H9 (cell line): Measurements from ENCODE around the gene FERMT1. TPM values are rescaled to one million over a fixed set of nuclear protein-coding genes. Genes with fewer than 3 reads are reported as not detected.

Experiments
- DNase-seq: peaks from one replicate; pipeline ENCODE4 v3.0.0-alpha.2; 2017
- H2AFZ ChIP-seq: one replicate; pipeline ENCODE4 v1.6.1; 2013; ENCODE audit warnings: mild to moderate bottlenecking, low read length, control low read depth, moderate library complexity
- H2AK5ac ChIP-seq: 2 replicates; pipeline ENCODE4 v1.6.1; 2013; ENCODE audit warnings: low read length, control low read depth, mixed read lengths; ENCODE audit not compliant: insufficient read length
- H2BK120ac ChIP-seq: one replicate; pipeline ENCODE4 v1.6.1; 2013; ENCODE audit warnings: low read depth, mild to moderate bottlenecking, low read length, control low read depth, inconsistent platforms; ENCODE audit not compliant: poor library complexity, severe bottlenecking
- H2BK12ac ChIP-seq: 2 replicates; pipeline ENCODE4 v1.6.1; 2013; ENCODE audit warnings: low read length, control low read depth, mixed read lengths, low read depth; ENCODE audit not compliant: insufficient read length
- H2BK15ac ChIP-seq: 2 replicates; pipeline ENCODE4 v1.6.1; 2013; ENCODE audit warnings: low read depth, low read length, control low read depth
- H2BK20ac ChIP-seq: one replicate; pipeline ENCODE4 v1.6.1; 2013; ENCODE audit warnings: low read depth, mild to moderate bottlenecking, low read length, control low read depth, inconsistent platforms; ENCODE audit not compliant: poor library complexity, severe bottlenecking
- H2BK5ac ChIP-seq: 2 replicates; pipeline ENCODE4 v1.6.1; 2013; ENCODE audit warnings: low read length, control low read depth, mixed read lengths; ENCODE audit not compliant: insufficient read length
- H3K14ac ChIP-seq: 2 replicates; pipeline ENCODE4 v1.6.1; 2013; ENCODE audit warnings: low read length, control low read depth; ENCODE audit not compliant: insufficient read depth
- H3K18ac ChIP-seq: 2 replicates; pipeline ENCODE4 v1.6.1; 2013; ENCODE audit warnings: low read depth, mild to moderate bottlenecking, mixed read lengths, low read length, control low read depth; ENCODE audit not compliant: insufficient read length
- H3K23ac ChIP-seq: 2 replicates; pipeline ENCODE4 v1.6.1; 2013; ENCODE audit warnings: low read length, control low read depth, mixed read lengths, low read depth; ENCODE audit not compliant: insufficient read length
- H3K23me2 ChIP-seq: 2 replicates; pipeline ENCODE4 v1.6.1; 2013; ENCODE audit warnings: low read depth, mild to moderate bottlenecking, mixed read lengths, low read length, control low read depth; ENCODE audit not compliant: insufficient read length, poor library complexity, severe bottlenecking
- H3K27ac ChIP-seq: 2 replicates; pipeline ENCODE4 v1.5.1; 2013; ENCODE audit warnings: low read length, control low read depth, mixed read lengths, low read depth; ENCODE audit not compliant: insufficient read length
- H3K27me3 ChIP-seq: 2 replicates; pipeline ENCODE4 v1.6.1; 2013; ENCODE audit warnings: low read length, control low read depth, inconsistent platforms; ENCODE audit not compliant: insufficient read depth
- H3K4ac ChIP-seq: 2 replicates; pipeline ENCODE4 v1.6.1; 2013; ENCODE audit warnings: low read depth, mild to moderate bottlenecking, control low read depth, inconsistent platforms, low read length, moderate library complexity
- H3K4me1 ChIP-seq: 2 replicates; pipeline ENCODE4 v1.6.1; 2013; ENCODE audit warnings: low read length, control low read depth, inconsistent platforms; ENCODE audit not compliant: insufficient read depth
- H3K4me2 ChIP-seq: 2 replicates; pipeline ENCODE4 v1.6.1; 2013; ENCODE audit warnings: low read length, control low read depth, mixed read lengths; ENCODE audit not compliant: insufficient read length, insufficient read depth
- H3K56ac ChIP-seq: 2 replicates; pipeline ENCODE4 v1.6.1; 2013; ENCODE audit warnings: low read depth, mild to moderate bottlenecking, mixed read lengths, low read length, control low read depth; ENCODE audit not compliant: insufficient read length
- H3K79me1 ChIP-seq: 2 replicates; pipeline ENCODE4 v1.6.1; 2013; ENCODE audit warnings: low read depth, mild to moderate bottlenecking, moderate library complexity, low read length, control low read depth, inconsistent platforms; ENCODE audit not compliant: insufficient read depth, poor library complexity, severe bottlenecking
- H3K79me2 ChIP-seq: 2 replicates; pipeline ENCODE4 v1.6.1; 2013; ENCODE audit warnings: low read length, control low read depth, inconsistent platforms; ENCODE audit not compliant: insufficient read depth
- H3K9ac ChIP-seq: 2 replicates; pipeline ENCODE4 v1.6.1; 2013; ENCODE audit warnings: low read length, control low read depth, mixed read lengths; ENCODE audit not compliant: insufficient read length; ENCODE audit errors: extremely low read depth
- H3K9me3 ChIP-seq: one replicate; pipeline ENCODE4 v1.6.1; 2013; ENCODE audit warnings: low read depth, low read length, inconsistent platforms; ENCODE audit not compliant: control insufficient read depth
- H3T11ph ChIP-seq: one replicate; pipeline ENCODE4 v1.6.1; 2013; ENCODE audit warnings: mild to moderate bottlenecking, low read length, control low read depth, inconsistent platforms
- H4K20me1 ChIP-seq: one replicate; pipeline ENCODE4 v1.6.1; 2013; ENCODE audit not compliant: control insufficient read depth, insufficient read length, insufficient read depth
- H4K5ac ChIP-seq: 2 replicates; pipeline ENCODE4 v1.6.1; 2013; ENCODE audit warnings: low read depth, mild to moderate bottlenecking, mixed read lengths, low read length, control low read depth; ENCODE audit not compliant: insufficient read length
- H4K8ac ChIP-seq: replicated peaks from 2 replicates; pipeline ENCODE4 v1.6.1; 2013; ENCODE audit warnings: low read length, control low read depth, mixed read lengths, low read depth; ENCODE audit not compliant: insufficient read length
- H4K91ac ChIP-seq: 2 replicates; pipeline ENCODE4 v1.6.1; 2013; ENCODE audit warnings: low read depth, mild to moderate bottlenecking, moderate library complexity, mixed read lengths, low read length, control low read depth; ENCODE audit not compliant: insufficient read length
- H3K27ac Mint-ChIP-seq, 3 experiments: 2 replicates in 2 of 3; 3 replicates in 1 of 3; pipeline ENCODE4 v1.8.0; 2020 to 2021; ENCODE audit warnings: mixed read lengths in 3 of 3, mild to moderate bottlenecking in 1 of 3, moderate library complexity in 1 of 3
- H3K27me3 Mint-ChIP-seq: 2 replicates; pipeline ENCODE4 v1.8.0; 2021; ENCODE audit warnings: low read depth, mild to moderate bottlenecking, moderate library complexity, mixed read lengths
- H3K36me3 Mint-ChIP-seq, 3 experiments: 2 replicates in 2 of 3; 3 replicates in 1 of 3; pipeline ENCODE4 v1.8.0; 2020 to 2021; ENCODE audit warnings: low read depth in 3 of 3, mixed read lengths in 3 of 3; ENCODE audit not compliant: insufficient read depth in 1 of 3
- H3K4me1 Mint-ChIP-seq, 2 experiments: 2 replicates each; pipeline ENCODE4 v1.8.0; 2020; ENCODE audit warnings: mixed read lengths in 2 of 2
- H3K4me3 Mint-ChIP-seq, 2 experiments: 2 replicates in 1 of 2; 3 replicates in 1 of 2; pipeline ENCODE4 v1.8.0; 2020 to 2021; ENCODE audit warnings: mild to moderate bottlenecking in 2 of 2, mixed read lengths in 2 of 2, moderate library complexity in 1 of 2
- H3K9me3 Mint-ChIP-seq, 2 experiments: 2 replicates in 1 of 2; 3 replicates in 1 of 2; pipeline ENCODE4 v1.8.0; 2020; ENCODE audit warnings: mild to moderate bottlenecking in 2 of 2, mixed read lengths in 2 of 2, moderate library complexity in 1 of 2
- WGBS: extraction: QIAGEN DNeasy Blood & Tissue Kit; methylation state at CpG from one replicate; pipeline ENCODE4 v1.1.7; 2013; ENCODE audit warnings: missing lambda C conversion rate, low lambda C conversion rate, mixed read lengths; ENCODE audit not compliant: insufficient read length; ENCODE audit errors: extremely low coverage; 5-methylcytosine and 5-hydroxymethylcytosine counted together
- total RNA-seq: library from RNA; stranded (reverse); gene quantifications from 2 replicates; pipeline ENCODE4 v1.2.1, GENCODE V29; 2021
- TF ChIP-seq, protein P1 (sequence below): fragments of 200-600 bp; sonication (generic); conservative IDR thresholded peaks from 3 replicates; pipeline ENCODE4 v1.8.0; 2021; ENCODE audit warnings: antibody characterized with exemption, mild to moderate bottlenecking

The FERMT1 gene
- total RNA-seq, 1 experiment from 2014 or later: 9.6 TPM

DNA sequence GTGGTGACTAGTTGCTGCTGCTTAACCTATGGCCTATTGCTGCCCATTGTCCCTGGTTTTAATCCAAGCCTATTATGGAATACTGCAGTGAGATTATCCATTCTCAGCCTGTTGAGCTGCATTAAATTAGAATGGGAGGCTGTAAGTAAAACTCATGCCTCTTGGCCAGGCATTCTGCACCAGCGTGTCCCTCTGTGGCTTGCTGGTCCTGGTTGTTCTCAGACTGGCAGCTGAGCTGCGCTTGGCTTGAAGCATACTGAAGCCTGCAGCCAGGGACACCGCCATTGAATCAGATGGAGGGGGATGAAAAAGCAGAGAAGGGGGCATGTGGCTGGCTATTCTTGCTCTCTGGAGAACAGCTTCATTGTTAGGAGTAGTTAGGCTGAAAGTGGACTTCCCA lies 84.6 kb downstream of the FERMT1 start:
- peaks cover 12 to 62% (median 43%) of the 10 kb centered on the region in 3 experiments for H3K36me3 Mint-ChIP-seq
- H3K27me3 Mint-ChIP-seq: no peaks in the 10 kb centered on the region; the same call in 1 of the 2 replicates
- Histone ChIP-seq H3K56ac (no peak overlapping the region), H2BK120ac (no peak overlapping the region), H3K79me1 (no peaks in the 10 kb centered on the region), H4K20me1 (no peaks in the 10 kb centered on the region), H2BK20ac (no peak overlapping the region), H3K18ac (no peak overlapping the region), H3K4me2 (no peak overlapping the region), H2AFZ (no peak overlapping the region), H4K5ac (no peak overlapping the region), H3K27ac (no peak overlapping the region), H2BK5ac (no peak overlapping the region), H3K9ac (no peak overlapping the region), H4K91ac (no peak overlapping the region), H3K79me2 (no peaks in the 10 kb centered on the region), H3K27me3 (no peaks in the 10 kb centered on the region), H3K4ac (no peak overlapping the region), H3T11ph (no peak overlapping the region), H3K14ac (no peak overlapping the region), H2BK15ac (no peak overlapping the region), H3K4me1 (no peaks in the 10 kb centered on the region), H4K8ac (no peak overlapping the region), H3K9me3 (no peaks in the 10 kb centered on the region), H2AK5ac (no peak overlapping the region), H3K23ac (no peak overlapping the region), H2BK12ac (no peak overlapping the region), H3K23me2 (no peaks in the 10 kb centered on the region)
- TF ChIP-seq, protein P1, sequence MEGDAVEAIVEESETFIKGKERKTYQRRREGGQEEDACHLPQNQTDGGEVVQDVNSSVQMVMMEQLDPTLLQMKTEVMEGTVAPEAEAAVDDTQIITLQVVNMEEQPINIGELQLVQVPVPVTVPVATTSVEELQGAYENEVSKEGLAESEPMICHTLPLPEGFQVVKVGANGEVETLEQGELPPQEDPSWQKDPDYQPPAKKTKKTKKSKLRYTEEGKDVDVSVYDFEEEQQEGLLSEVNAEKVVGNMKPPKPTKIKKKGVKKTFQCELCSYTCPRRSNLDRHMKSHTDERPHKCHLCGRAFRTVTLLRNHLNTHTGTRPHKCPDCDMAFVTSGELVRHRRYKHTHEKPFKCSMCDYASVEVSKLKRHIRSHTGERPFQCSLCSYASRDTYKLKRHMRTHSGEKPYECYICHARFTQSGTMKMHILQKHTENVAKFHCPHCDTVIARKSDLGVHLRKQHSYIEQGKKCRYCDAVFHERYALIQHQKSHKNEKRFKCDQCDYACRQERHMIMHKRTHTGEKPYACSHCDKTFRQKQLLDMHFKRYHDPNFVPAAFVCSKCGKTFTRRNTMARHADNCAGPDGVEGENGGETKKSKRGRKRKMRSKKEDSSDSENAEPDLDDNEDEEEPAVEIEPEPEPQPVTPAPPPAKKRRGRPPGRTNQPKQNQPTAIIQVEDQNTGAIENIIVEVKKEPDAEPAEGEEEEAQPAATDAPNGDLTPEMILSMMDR: no peak
- H3K4me1 Mint-ChIP-seq: peaks cover 11 to 12% of the 10 kb centered on the region in 2 experiments
- H3K4me3 Mint-ChIP-seq: no peak overlapping the region
- WGBS: no CpG with 5 or more reads among the region's 3 CpGs
- no peaks in the 10 kb centered on the region for H3K9me3 Mint-ChIP-seq
- DNase-seq: no peak
- H3K27ac Mint-ChIP-seq: peak overlapping the region in 2 of 3 experiments; percentile 38 to 83; a peak in 1 of 7 replicates
